ELR (cell line): Measurements from ENCODE around the gene CIB2.

Experiments used
- DNase-seq: peaks from one replicate; pipeline ENCODE4 v3.0.0-alpha.2; 2015; ENCODE audit warnings: low read depth

CIB2 gene

DNA sequence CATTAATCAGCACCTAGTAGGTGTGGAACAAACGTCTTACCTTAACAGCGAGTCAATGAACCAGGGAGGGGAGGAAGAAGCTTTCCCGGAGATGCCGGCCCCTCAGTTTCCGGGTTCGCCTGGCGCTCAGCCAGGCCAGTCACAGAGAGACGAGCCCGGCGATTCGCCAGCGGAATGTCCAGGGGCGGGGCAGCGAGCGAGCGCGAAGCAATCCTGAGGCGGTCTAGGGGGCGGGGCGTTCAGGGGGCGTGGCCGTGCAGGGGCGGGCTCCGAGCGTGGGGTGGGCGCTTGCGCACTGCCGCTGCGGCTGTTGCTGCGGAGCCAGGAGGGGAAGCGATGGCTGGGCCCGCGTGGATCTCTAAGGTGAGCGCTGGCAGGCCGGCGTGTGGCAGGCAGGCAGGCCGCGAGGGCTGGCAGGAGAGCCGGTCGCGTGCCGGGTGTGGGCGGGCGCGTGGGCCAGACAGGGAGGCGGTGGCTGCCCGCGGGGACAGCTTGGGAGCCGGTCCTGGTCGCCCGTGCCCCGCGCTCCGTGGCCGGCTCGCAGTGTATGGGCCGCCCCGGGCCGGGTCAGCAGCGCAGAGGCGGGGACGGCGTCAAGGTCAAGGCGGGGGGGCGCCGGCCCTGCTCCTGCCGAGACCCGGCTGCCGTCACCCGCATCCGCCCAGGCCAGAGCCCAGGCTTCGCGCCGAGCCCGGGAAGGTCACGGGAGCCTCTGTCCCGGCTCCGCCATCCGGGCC is 18.0 kb upstream of the CIB2 start, which contains the start of gene IDH3A:
IDH3A (plus strand) TSS at position 295 of the 737 bp plus-strand sequence; CDS start at position 337, 42 bp downstream.
- peak; percentile 96 for DNase-seq

DNA sequence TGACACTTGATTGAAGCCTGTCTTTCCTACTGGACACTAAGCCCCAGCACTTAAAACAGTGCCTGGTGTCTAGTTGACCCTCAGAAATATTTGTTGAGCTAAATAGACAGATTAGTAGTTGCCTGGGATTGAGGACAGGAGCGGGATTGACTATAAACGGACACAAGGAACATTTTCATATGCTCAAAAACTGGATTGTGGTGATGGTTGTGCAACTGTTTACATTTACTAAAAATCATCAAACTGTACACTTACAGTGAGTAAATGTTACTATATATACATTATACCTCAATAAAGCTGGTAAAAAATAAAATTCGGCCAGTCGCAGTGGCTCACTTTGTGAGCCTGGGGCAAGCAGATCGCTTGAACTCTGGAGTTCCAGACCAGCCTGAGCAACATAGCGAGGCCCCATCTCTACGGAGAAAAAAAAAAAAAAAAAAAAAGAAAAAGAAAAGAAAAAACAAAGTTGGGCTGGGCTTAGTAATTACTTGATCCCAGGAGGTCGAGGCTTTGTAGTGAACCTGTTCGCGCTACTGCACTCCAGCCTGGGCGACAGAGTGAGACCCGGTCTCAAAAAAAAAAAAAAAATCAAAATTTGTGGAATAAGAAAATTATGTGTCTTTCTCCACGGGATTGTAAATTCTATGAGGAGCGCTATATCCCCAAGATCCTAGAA is 17.3 kb upstream of the CIB2 start:
- DNase-seq = peak; percentile 9

DNA sequence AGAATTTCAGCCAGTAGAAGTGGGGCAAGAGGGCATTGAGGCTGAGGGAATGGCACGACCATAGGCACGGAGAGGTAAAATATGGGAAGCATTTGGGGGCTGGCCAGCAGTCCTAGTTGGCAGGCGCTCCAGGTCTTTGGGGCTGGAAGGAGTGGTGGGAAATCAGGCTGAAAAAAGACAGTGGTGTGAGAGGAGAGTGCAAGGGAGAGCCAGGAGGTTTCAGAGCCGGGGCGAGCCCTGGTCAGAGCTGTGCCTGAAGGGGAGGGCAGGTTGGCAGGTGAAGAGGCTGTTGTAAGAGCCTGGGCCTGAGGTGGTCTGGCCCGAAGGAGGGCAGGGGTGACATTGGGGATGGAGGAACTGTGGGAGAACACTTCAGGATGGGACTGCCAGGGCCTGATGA is 16.3 kb upstream of the CIB2 start:
- DNase-seq = no peak

DNA sequence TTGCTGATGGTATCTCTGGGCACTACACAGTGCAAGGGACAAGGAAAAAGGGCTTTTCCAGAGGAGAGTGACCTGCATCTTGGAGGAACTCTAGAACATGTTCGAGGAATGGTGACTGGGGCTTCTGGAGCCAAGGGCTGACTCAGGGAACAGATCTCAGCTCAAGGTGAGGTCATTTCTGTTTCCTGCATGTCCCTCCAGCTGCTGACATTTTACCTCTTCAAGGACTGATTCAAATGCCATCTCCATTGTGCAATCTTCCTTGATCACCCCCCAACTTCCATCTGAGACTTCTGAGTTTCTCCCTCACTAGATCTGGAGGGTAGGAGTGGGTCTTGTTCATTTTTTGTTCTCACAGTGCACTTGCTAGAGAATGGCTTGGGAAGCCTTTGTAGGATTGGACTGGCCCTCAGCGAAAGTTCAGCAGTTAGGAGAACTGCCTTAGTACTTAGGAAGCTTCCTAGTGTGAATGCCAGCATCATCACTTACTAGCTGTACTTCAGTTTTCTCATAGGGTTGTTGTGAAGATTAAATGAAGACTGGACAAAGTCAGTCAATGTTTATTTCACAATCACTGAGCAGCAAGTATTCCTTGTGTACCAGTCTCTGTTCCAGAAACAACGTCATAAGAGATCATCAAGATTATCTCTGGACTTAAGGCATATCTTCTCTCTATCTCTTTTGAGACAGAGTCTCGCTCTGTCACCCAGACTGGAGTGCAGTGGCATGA is 15.3 kb upstream of the CIB2 start:
- no peak for DNase-seq

DNA sequence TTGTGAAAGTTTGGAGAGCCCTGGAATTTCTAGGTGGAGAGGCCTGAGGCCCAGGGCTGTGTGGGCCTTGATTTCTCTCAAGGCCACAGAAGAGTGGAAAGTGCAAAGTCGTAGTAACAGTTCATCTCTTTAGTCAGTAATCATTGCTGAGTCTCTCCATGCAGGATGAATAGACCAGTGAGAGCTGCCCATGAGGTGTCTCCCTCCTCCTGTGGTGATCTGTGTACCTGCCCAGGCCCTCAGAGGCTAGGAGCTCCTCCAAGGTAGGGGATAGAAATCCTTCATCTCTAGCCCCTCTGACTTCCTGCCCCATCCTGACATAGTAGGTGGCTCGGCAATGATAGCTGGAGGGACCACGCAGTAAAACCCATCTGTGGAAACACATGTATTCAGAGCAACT is 11.1 kb upstream of the CIB2 start:
- DNase-seq = no peak

DNA sequence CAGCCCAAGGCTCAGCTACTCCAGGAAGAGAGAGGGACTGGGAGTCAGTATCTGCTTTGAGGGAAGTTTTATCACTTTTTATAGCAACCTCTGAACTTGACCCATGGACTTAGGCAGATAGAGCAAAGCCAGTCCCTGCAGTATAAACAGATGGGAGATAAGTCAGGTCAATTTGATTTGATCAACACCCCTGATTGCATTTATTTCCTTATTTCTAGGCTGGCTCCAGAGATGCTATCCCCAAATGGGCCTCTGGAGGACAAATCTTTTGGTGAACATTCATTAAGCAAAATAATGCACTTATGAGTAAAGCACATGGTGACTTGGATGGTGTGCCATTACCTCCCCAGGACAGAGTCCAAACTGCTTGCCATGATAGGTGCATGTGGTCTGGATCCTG is 9.0 kb upstream of the CIB2 start:
- no peak for DNase-seq

DNA sequence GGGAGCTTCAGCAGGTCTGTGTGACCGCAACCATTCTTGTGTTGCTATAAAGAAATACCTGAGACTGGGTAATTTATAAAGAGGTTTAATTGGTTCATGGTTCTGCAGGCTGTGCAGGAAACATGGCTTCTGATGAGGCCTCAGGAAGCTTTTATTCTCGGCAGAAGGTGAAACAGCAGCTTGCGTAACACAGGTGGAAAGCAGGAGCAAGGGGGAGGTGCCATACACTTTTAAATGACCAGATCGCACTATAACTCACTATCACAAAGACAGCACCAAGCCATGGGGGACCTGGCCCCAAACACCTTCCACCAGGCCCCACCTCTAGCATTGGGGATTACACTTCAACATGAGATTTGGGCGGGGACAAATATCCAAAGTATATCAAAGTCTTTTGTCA is 8.3 kb upstream of the CIB2 start:
- DNase-seq = no peak

DNA sequence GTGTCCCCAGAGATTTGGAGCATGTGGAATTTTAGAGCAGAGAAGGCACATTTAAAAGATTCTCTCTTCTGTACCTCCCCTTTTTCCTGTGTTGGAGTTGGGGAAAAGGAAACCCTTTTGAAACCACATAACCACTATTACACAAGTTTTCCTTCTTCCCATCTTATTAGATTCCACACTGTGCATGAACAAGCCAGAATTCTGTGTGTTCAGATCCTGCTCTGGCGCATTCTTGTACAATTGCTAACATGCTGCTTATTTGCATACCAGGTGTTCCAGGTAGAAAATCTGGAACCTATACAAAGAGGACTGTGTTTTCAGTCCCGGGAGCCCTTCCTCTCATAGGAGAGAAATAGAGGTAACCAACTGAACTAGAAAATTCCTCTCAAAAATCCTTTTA is 2.6 kb upstream of the CIB2 start:
- no peak for DNase-seq

DNA sequence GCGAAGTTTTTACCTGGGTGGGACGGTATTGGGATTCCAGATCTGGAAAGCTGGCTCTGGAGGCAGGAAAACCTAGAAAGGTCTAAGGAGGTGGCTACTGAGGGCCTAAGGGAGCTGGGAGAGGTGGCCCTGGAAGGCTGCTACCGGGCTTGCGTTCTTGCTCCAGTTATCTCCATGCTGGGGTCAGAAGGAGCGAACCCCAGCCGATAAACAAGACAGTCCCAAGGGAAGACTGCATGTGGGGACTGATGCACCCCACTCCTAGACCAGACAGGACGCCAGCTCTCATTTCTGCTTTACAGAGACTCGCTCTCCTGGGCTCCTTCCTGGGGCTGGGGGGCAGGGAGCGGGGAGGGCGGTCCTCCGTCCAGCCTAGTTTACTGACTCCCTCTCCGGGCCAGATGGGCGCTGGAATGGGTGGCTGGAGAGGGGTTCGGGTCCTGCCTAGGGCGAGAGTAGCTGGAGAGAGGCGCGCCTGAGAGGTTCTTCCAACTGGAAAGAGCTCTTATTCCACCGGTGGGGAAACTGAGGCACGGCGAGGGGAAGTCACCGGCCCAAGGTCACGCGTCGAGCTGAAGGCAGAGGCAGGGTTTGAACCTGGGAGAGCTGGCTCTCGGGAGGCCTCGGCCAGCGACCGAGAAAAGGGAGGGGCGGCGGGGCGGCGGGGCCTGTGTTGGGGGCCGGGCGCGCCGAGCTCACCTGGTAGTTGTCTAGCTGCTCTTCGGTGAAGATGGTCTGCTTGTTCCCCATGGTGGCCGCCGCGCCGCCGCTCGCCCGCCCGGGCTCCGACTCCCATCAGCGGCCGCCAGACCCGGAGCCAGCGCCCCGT is 565 bp downstream of the CIB2 start:
- no peak for DNase-seq

DNA sequence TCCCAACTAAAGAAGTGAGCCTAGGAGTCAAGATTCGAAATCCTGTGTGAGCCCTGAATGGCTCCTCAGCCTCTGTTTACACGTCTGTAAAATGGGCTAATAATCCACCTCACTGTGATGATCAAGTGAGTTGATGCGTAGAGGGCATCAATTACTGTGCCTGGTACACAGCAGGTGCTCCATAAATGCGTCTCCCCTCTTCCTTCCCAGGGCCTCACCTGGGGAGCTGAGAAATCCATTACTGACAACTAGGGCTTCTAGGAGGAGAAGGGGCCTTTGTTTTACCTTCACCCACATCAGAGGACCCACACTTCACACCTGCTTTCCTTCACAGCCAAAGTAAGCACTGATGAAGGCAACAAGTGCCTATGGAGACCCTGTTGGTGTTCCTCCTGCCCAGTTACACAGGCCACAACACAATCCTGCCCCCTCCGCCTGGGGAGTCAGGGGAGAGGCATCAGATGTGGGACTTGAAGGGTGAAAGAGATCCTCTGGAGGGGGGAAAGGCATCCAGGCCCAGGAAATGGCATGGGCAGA is 1.4 kb downstream of the CIB2 start:
- no peak for DNase-seq

DNA sequence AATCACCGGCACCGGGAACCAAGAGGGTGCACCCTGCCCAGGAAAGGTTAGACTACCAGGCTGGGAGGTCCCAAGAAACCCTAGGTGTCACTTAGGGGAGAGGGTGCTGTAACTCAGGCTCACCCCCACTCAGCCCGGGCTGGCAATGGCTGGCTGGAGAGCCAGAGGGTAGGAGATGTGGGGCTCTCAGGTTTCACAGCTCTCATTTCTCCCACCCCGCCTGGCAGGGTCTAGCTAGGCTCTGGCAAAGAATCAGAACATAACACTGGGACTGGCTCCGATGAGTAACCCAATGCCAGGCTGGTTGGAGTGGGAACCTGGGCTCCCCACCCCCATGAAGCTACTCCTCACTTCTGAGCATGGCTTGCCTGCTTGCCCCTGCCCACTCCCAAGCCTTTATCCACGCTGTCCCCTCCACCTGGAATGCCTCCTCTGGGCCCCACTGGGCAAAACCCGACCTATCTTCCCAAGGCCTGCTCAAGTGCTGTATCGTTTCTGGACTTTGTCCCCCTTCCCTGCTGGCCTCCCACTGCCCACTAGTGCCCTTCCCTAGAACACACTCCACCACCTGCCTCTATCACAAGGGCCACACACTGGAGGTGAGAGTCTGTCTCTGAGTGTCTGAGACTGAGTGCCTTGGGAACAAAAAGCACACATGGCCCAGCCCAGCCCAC is 2.0 kb downstream of the CIB2 start:
- no peak for DNase-seq

DNA sequence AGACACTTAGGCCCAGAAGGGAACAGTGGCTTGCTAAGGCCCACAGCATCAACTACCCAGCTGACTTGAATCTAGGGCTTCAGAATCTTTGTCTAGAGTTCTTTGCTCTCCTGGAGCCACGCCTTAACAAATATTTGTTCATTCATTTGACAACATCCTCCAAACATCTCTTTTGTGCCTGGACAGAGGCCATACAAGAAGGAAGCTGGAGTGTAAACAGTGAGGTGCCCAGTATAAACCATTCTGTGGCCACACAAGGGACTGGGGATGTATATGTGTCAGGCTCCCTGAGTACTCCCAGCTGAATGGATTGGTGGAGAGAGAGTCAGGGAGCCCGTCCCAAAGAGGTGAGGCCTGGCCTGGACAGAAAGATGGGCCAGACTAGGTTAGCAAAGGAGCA is 3.4 kb downstream of the CIB2 start:
- DNase-seq = no peak

DNA sequence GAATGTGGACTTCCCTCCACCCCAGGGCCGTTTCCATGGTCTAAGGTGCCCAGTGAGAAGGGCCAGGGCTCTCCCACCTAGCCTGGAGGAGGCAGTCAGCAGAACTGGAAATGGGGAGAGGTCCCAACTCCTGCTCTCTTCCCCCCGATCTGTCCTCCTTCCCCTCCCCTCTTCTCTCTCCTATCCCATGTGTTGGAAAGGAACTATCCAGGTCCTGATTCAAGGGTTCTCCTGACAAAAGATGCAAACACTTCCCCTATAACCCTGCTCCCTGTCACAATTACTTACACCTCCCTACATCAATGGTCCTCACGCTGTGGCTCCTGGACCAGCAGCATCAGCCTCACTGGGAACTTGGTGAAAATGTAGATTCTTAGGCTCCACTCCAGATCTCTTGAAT is 6.0 kb downstream of the CIB2 start:
- no peak for DNase-seq

DNA sequence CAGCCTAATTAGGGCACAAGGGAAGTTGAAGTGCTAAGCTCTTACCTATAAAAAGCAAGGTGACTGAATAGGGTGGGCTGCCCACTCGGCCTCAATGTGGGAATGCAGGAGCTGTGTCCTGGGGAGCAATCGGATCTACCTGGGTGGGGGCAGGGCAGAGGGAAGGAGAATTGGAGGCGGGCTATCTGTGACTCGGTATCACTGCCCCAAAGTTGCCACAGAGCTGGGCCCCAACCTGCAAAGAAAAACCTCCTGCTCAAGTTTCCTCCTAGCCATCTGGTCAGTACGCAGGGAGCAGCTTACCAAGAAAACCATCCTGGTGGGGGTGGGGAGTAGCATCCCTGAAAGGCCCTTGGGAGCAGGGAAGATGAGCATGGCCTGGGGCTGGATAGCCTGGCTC is 10.7 kb downstream of the CIB2 start:
- DNase-seq = no peak

DNA sequence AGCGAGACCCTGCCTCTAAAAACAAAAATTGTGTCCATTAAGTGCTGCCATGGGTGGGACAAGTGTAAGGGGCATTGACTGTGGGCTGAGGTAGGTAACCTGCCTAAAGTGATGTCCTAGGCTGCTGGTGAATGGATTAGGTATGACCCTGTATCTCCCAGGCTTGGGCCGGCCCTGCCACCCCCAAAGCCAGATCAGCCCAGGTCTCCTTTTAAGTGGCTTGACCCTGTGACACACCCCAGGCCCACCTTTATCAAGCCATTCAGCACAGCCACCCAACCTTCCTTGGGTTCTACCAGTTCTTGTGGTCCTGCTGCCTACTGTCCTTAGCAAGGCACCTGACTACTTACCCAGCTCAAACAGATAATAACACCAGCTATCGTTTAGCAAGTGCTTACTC is 18.7 kb downstream of the CIB2 start:
- no peak for DNase-seq

DNA sequence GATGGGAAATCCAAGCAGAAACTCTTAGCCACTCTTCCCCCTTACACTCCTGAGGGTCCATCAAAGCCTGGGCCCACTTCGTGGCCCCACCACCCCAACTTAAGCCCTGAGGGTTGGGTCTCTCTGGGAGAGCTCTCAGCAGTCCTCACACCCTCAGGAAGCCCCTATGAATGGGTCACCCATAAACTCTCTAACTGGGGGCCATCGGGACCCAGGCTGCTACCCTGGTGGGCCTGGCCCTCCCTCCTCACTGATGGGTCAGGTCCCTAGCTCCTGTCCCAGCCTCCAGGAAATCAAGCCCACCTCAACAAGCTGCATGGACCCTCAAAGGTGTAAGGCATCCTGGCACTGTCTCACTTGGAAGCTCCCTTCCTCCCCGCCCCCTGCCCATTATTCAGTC is 19.5 kb downstream of the CIB2 start:
- no peak for DNase-seq

DNA sequence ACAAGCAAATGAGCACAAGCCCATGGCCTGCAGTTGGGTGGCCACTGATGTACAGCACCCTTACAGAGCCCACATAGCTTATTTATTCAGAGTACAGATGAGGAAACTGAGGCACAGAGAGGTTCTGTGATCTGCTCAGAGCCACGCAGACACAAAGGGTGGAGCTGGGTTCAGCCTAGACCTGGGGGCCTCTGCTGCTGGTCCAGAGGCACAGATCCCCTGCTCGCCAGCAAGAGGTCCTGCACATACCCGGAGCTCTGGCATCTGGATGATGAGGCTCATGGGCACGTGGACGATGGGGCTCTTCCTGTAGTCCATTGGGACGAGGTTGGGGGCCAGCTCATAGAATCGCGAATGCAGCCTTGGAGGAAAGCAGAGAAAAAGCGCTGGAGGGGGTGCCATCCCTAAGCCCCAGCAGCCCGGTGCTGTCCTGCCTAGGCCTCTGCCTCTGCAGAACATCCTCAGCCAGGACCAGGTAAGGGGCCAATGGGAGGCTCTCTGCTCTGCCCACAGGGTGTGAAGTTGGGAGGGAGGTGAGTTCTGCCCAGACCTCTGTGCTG is 20.2 kb downstream of the CIB2 start:
- DNase-seq = no peak

DNA sequence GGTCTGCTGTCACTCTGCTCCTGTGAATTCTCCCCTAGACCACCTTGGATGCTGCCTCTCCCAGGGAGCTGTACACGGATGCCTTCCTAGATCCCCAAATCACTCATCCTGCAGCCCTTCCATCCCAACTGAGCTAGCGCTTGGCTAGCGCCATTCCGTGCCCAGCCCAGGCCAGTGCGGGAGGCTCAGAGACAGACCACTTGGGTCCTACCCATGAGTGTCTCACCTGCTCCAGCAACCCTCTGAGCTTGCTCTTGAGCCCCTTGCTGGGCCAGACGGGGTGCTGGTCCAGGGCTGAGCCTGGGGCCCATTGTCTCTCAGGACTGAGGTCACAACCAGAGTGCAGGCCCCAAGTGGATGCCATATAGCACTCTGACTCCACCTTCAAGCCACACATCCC is 21.1 kb downstream of the CIB2 start:
- DNase-seq = no peak

DNA sequence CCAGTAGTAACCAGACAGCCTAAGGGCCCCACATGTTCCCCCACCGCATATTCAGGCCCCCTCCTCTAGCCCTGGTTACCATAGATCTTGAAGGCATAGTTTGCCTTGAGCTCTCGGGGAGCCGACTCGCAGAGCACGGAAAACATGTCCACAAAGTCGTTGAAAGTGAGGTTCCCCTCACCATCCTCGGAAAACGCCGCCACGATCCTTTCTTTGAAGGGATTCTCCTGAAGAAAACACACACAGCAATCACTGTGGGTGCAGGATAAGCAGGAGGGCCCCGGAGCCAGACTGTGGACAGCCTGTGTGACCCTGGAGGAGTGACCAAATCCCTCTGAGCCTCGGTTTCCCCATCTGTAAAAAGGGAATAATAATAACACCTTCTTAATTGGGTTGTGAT is 22.1 kb downstream of the CIB2 start:
- no peak for DNase-seq

DNA sequence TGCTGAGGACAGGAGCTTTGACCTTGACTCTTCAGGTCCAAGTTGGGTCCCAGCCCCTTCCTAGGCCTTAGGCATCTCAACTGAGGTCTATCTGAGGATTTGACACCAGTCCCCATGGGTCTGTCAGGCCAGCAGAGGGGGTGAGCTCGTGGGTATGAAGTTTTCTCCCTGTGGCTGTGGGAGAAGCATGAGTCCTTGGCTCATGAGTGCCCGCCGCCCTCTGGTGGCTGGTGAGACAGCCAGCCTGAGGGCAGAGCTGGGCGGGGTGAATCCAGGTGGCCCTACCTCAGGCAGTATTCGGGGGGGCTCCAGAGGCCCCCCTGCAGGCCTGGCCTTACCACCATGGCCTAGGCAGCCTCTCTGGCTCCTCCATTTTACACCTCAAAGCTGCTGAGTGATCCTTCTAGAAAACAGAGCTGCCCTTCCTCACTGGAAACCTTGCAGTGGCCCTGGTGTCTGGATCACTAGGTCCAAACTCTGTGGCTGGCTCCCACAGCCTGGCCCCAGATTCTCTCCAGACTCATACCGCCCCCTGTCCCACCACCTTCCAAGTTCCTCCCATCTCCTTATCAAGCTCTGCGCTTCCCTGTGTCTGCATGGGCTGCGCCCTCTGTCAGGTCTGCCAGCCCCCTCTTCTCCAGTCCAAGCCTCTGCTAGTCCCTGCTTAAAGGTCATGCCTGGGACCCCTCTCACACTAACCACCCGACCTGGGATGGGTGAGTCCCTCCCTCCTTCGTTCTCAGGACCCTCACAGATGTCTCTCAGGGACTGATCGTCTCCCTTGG is 22.8 kb downstream of the CIB2 start:
- DNase-seq = peak; percentile 87
